Suprapubic skin (tissue), 4 donors: ENCODE data around the gene SLC6A18.

Experiments used
- CTCF ChIP-seq, 2 donors: fragments of 200-600 bp in 1 of 2; fragments of 450-650 bp in 1 of 2; sonication (generic) in 1 of 2; IDR thresholded peaks; one replicate each; pipeline ENCODE4 v1.5.1; 2016 to 2019; ENCODE audit warnings: antibody characterized with exemption in 2 of 2, mild to moderate bottlenecking in 1 of 2, moderate library complexity in 1 of 2
- EP300 ChIP-seq: sonication (generic); formaldehyde crosslinking; IDR thresholded peaks from one replicate; pipeline ENCODE4 v1.6.1; 2017; ENCODE audit warnings: antibody characterized with exemption
- POLR2A ChIP-seq, 2 donors: fragments of 450-650 bp; IDR thresholded peaks; one replicate each; pipeline ENCODE4 v1.6.1; 2017; ENCODE audit warnings: antibody characterized with exemption in 2 of 2, mild to moderate bottlenecking in 2 of 2, moderate library complexity in 2 of 2
- POLR2AphosphoS5 ChIP-seq, 3 donors: sonication (generic); formaldehyde crosslinking; IDR thresholded peaks; one replicate each; pipeline ENCODE4 v1.6.1; 2017; ENCODE audit warnings: antibody characterized with exemption in 3 of 3

DNA sequence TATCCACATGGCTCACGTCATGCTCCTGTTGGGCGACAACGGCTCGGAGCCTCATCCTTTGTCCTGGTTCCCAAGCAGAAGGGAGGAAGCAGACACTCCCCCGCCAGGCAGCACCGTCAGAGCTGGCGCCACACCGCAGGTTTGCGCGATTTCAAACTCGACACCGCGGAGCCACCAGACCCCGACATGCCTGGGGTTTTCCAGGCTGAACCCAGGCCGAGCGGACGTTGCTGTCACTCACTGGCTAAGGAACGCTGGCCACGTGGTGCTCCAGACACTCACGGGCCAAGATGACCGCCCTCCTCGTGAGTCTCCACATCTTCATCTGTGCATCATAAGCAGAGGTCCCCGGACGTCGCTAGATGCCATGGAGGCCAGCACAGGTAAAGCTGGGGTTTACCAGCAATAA is 60.7 kb downstream of the SLC6A18 start:
- TF ChIP-seq CTCF (IDR thresholded peaks at IDR 0.05) (no peak), EP300 (no peak), POLR2A (IDR thresholded peaks at IDR 0.05) (no peak), POLR2AphosphoS5 (IDR thresholded peaks at IDR 0.05) (no peak)
